Liver (tissue), 9 donors: ENCODE measurements around the gene LDLR. TPM values are rescaled to one million over a fixed set of nuclear protein-coding genes. Genes with fewer than 3 reads are reported as not detected.

Source experiments
- DNase-seq: peaks from one replicate; pipeline ENCODE4 v3.0.0-alpha.2; 2017; ENCODE audit warnings: low spot score
- H3K27ac ChIP-seq, 2 donors: one replicate each; pipeline ENCODE4 v1.7.0; 2013; ENCODE audit warnings: inconsistent platforms in 2 of 2, low read length in 2 of 2, control low read depth in 1 of 2, low read depth in 1 of 2, mild to moderate bottlenecking in 1 of 2
- H3K27me3 ChIP-seq, 4 donors: one replicate each; pipeline versions ENCODE4 v1.6.1 to v1.7.0; 2013; ENCODE audit warnings: low read length in 3 of 4, inconsistent platforms in 1 of 4, mild to moderate bottlenecking in 1 of 4, moderate library complexity in 1 of 4; ENCODE audit not compliant: control insufficient read depth in 4 of 4, insufficient read depth in 4 of 4
- H3K36me3 ChIP-seq, 4 donors: one replicate each; pipeline versions ENCODE4 v1.6.1 to v1.7.0; 2013; ENCODE audit warnings: low read length in 3 of 4, mild to moderate bottlenecking in 3 of 4, low read depth in 1 of 4, moderate library complexity in 1 of 4; ENCODE audit not compliant: control insufficient read depth in 4 of 4, insufficient read depth in 3 of 4
- H3K4me1 ChIP-seq, 4 donors: one replicate each; pipeline versions ENCODE4 v1.6.1 to v1.7.0; 2013; ENCODE audit warnings: low read length in 3 of 4, mild to moderate bottlenecking in 3 of 4, moderate library complexity in 1 of 4; ENCODE audit not compliant: control insufficient read depth in 4 of 4, insufficient read depth in 4 of 4
- H3K4me3 ChIP-seq, 3 donors: one replicate each; pipeline versions ENCODE4 v1.6.1 to v1.7.0; 2013; ENCODE audit warnings: low read length in 3 of 3, control low read depth in 1 of 3, low read depth in 1 of 3, mild to moderate bottlenecking in 1 of 3
- H3K9ac ChIP-seq, 2 donors: one replicate each; pipeline ENCODE4 v1.7.0; 2013; ENCODE audit warnings: low read length in 2 of 2, mild to moderate bottlenecking in 2 of 2, moderate library complexity in 2 of 2, control low read depth in 1 of 2, low read depth in 1 of 2
- H3K9me3 ChIP-seq, 4 donors: one replicate each; pipeline versions ENCODE4 v1.6.1 to v1.7.0; 2013; ENCODE audit warnings: low read length in 3 of 4; ENCODE audit not compliant: control insufficient read depth in 4 of 4
- ATF3 ChIP-seq: IDR thresholded peaks from 2 replicates; pipeline ENCODE4 v1.6.1; 2016; ENCODE audit warnings: antibody characterized with exemption
- CTCF ChIP-seq: fragments of 150-350 bp; IDR thresholded peaks from 2 replicates; pipeline ENCODE4 v1.5.1; 2017; ENCODE audit warnings: improper control_type of control experiment, low read depth, low read length; ENCODE audit not compliant: missing input control
- EGR1 ChIP-seq, 2 donors: IDR thresholded peaks; 2 replicates each; pipeline ENCODE4 v1.6.1; 2016 to 2018; ENCODE audit warnings: antibody characterized with exemption in 2 of 2, low read depth in 2 of 2
- FOXA1 ChIP-seq: IDR thresholded peaks from 2 replicates; pipeline ENCODE4 v1.6.1; 2016; ENCODE audit warnings: antibody characterized with exemption
- FOXA2 ChIP-seq: IDR thresholded peaks from 2 replicates; pipeline ENCODE4 v1.6.1; 2016; ENCODE audit warnings: antibody characterized with exemption
- GABPA ChIP-seq, 2 donors: IDR thresholded peaks in 1 of 2; conservative IDR thresholded peaks in 1 of 2; 2 replicates each; pipeline ENCODE4 v1.6.1; 2016; ENCODE audit warnings: antibody characterized with exemption in 2 of 2, mild to moderate bottlenecking in 1 of 2, moderate library complexity in 1 of 2
- HNF4A ChIP-seq, 2 donors: conservative IDR thresholded peaks; 2 replicates each; pipeline ENCODE4 v1.6.1; 2016; ENCODE audit warnings: antibody characterized with exemption in 2 of 2, mild to moderate bottlenecking in 2 of 2
- HNF4G ChIP-seq: IDR thresholded peaks from 2 replicates; pipeline ENCODE4 v1.6.1; 2016; ENCODE audit warnings: antibody characterized with exemption
- MAX ChIP-seq: IDR thresholded peaks from 2 replicates; pipeline ENCODE4 v1.6.1; 2016; ENCODE audit warnings: antibody characterized with exemption
- NR2F2 ChIP-seq: IDR thresholded peaks from 2 replicates; pipeline ENCODE4 v1.6.1; 2016; ENCODE audit warnings: antibody characterized with exemption
- RAD21 ChIP-seq, 2 donors: IDR thresholded peaks; 2 replicates each; pipeline ENCODE4 v1.6.1; 2016; ENCODE audit warnings: antibody characterized with exemption in 2 of 2, mild to moderate bottlenecking in 2 of 2
- REST ChIP-seq: IDR thresholded peaks from 2 replicates; pipeline ENCODE4 v1.6.1; 2016; ENCODE audit warnings: antibody characterized with exemption, mild to moderate bottlenecking
- RXRA ChIP-seq, 2 donors: IDR thresholded peaks; 2 replicates each; pipeline ENCODE4 v1.6.1; 2017 to 2018; ENCODE audit warnings: antibody characterized with exemption in 2 of 2, mild to moderate bottlenecking in 1 of 2
- SP1 ChIP-seq: IDR thresholded peaks from 2 replicates; pipeline ENCODE4 v1.6.1; 2018; ENCODE audit warnings: antibody characterized with exemption, mild to moderate bottlenecking
- TAF1 ChIP-seq: conservative IDR thresholded peaks from 2 replicates; pipeline ENCODE4 v1.6.1; 2016; ENCODE audit warnings: antibody characterized with exemption, mild to moderate bottlenecking
- YY1 ChIP-seq: IDR thresholded peaks from 2 replicates; pipeline ENCODE4 v1.6.1; 2016; ENCODE audit warnings: antibody characterized with exemption, mild to moderate bottlenecking
- ZBTB33 ChIP-seq: IDR thresholded peaks from 2 replicates; pipeline ENCODE4 v1.6.1; 2016; ENCODE audit warnings: antibody characterized with exemption
- WGBS: extraction: QIAGEN DNeasy Blood & Tissue Kit; methylation state at CpG from one replicate; pipeline ENCODE4 v1.1.7; 2013; 5-methylcytosine and 5-hydroxymethylcytosine counted together
- polyA plus RNA-seq, 2 donors: library from polyadenylated mRNA; stranded (reverse) in 1 of 2; unstranded in 1 of 2; fragments of 200-250 nt in 1 of 2; fragments of >200 nt in 1 of 2; fragmentation: Nextera tagmentation in 1 of 2; extraction: Ambion mirVana in 1 of 2; gene quantifications; one replicate each; pipeline versions ENCODE4 v1.2.1 to v1.2.3, GENCODE V29; 2013 to 2015
- total RNA-seq, 2 donors: library from RNA; depleted of rRNA; stranded (reverse); fragments of >200 nt; gene quantifications; one replicate each; pipeline ENCODE4 v1.2.3, GENCODE V29; 2014
- donor health status: healthy.
- donor health status: healthy.
- donor health status: healthy.
- donor health status: healthy.
- donor health status: healthy.

The LDLR gene
- total and polyA plus RNA-seq, 4 donors, result 17.3 to 141 (median 63.9) TPM

- Histone ChIP-seq H3K9me3 (no peaks in the 10 kb centered on the region), H3K27me3 (no peaks in the 10 kb centered on the region), H3K4me3 (no peak overlapping the region), H3K4me1 (peaks cover 4 to 22% (median 20%) of the 10 kb centered on the region in 4 donors), H3K27ac (no peak overlapping the region), H3K9ac (no peak overlapping the region), H3K36me3 (peaks cover 0 to 13% (median 3%) of the 10 kb centered on the region in 4 donors)
- DNase-seq, result no peak
- 95% methylated on average over 14 of the region's 14 CpGs for WGBS
- TF ChIP-seq TAF1 (no peak), FOXA1 (no peak), CTCF (no peak), EGR1 (IDR thresholded peaks at IDR 0.05; ENCODE audit: low read depth in 2 of 2) (no peak), ATF3 (no peak), RAD21 (IDR thresholded peaks at IDR 0.05) (no peak), HNF4G (no peak), SP1 (no peak), ZBTB33 (no peak), NR2F2 (no peak), HNF4A (conservative IDR thresholded peaks at IDR 0.05) (no peak), YY1 (no peak), RXRA (IDR thresholded peaks at IDR 0.05) (no peak), GABPA (IDR thresholded peaks at IDR 0.05 in 1 of 2, conservative IDR thresholded peaks at IDR 0.05 in 1 of 2) (no peak)
Observed at GRCh38 chr19:11061952-11062351, 27.3 kb upstream of the LDLR start.

- WGBS, result 94% methylated on average over 3 of the region's 3 CpGs
- no peak for DNase-seq
- no peak overlapping the region for H3K9ac ChIP-seq
- peaks cover 0 to 13% (median 3%) of the 10 kb centered on the region in 4 donors for H3K36me3 ChIP-seq
- no peaks in the 10 kb centered on the region for H3K9me3 ChIP-seq
- no peak overlapping the region for H3K4me3 ChIP-seq
- no peak overlapping the region for H3K27ac ChIP-seq
- peaks cover 4 to 22% (median 20%) of the 10 kb centered on the region in 4 donors for H3K4me1 ChIP-seq
- no peaks in the 10 kb centered on the region for H3K27me3 ChIP-seq
- no peak for TF ChIP-seq YY1
- TF ChIP-seq RXRA (IDR thresholded peaks at IDR 0.05), result no peak
- no peak for TF ChIP-seq SP1
- TF ChIP-seq NR2F2, result no peak
- TF ChIP-seq RAD21 (IDR thresholded peaks at IDR 0.05), result no peak
- TF ChIP-seq TAF1, result no peak
- TF ChIP-seq CTCF, result no peak
- no peak for TF ChIP-seq FOXA2
- no peak for TF ChIP-seq ZBTB33
- no peak for TF ChIP-seq MAX
- no peak for TF ChIP-seq FOXA1
- TF ChIP-seq REST, result no peak
- no peak for TF ChIP-seq HNF4G
Observed at GRCh38 chr19:11063434-11063833, 25.8 kb upstream of the LDLR start.
